HG02884 (cell line): ENCODE data around the gene TYMS.
A peak's percentile ranks its signal among the peaks of the same experiment; 100 is the strongest.

Experiments used
- ATAC-seq: cut with Tn5 transposase; IDR thresholded peaks from one replicate; pipeline ENCODE4 v1.9.1; 2021; ENCODE audit warnings: mild to moderate bottlenecking, moderate library complexity; ENCODE audit not compliant: unreplicated experiment

Gene TYMS

GRCh38 chr18:710418-711300 lies 53.2 kb downstream of the TYMS start:
- ATAC-seq, result no peak

- no peak for ATAC-seq
Observed at GRCh38 chr18:711310-711656, 53.8 kb downstream of the TYMS start.

GRCh38 chr18:711657-712400 lies 54.4 kb downstream of the TYMS start:
- ATAC-seq, result peak; percentile 63

- ATAC-seq, result peak; percentile 85
Observed at GRCh38 chr18:712401-713134, 55.1 kb downstream of the TYMS start, which contains the start of gene ENOSF1. ENOSF1 (minus strand) TSS chr18:712630; CDS start chr18:712587, 43 bp downstream.

GRCh38 chr18:713135-713490 lies 55.7 kb downstream of the TYMS start:
- ATAC-seq, result no peak

- ATAC-seq, result no peak
Observed at GRCh38 chr18:715626-716025, 58.2 kb downstream of the TYMS start.

- no peak for ATAC-seq
Observed at GRCh38 chr18:717003-717402, 59.5 kb downstream of the TYMS start.
